WTC11 (cell line): ENCODE data around the gene PSEN2. TPM values are rescaled to one million over a fixed set of nuclear protein-coding genes. Genes with fewer than 3 reads are reported as not detected.

Experiments used
- ELF4 ChIP-seq: sonication (generic); formaldehyde crosslinking; IDR thresholded peaks from 2 replicates; pipeline ENCODE4 v1.8.1; 2022; ENCODE audit warnings: low read depth, mild to moderate bottlenecking, moderate library complexity, missing genetic modification reagents
- FOXJ3 ChIP-seq: sonication (generic); formaldehyde crosslinking; IDR thresholded peaks from 2 replicates; pipeline ENCODE4 v1.9.0; 2021; ENCODE audit warnings: missing genetic modification reagents, mild to moderate bottlenecking, borderline replicate concordance
- HMGA2 ChIP-seq: fragments of 250-450 bp; sonication (Bioruptor Pico); IDR thresholded peaks from 2 replicates; pipeline ENCODE4 v1.4.0; 2021; ENCODE audit warnings: mild to moderate bottlenecking, moderate library complexity
- MYBL2 ChIP-seq: sonication (generic); formaldehyde crosslinking; IDR thresholded peaks from 2 replicates; pipeline ENCODE4 v1.8.1; 2023; ENCODE audit warnings: mild to moderate bottlenecking, moderate library complexity, missing genetic modification reagents
- RORB ChIP-seq: fragments of 250-450 bp; sonication (Bioruptor Pico); IDR thresholded peaks from 2 replicates; pipeline ENCODE4 v1.9.0; 2021; ENCODE audit warnings: mild to moderate bottlenecking
- ZNF138 ChIP-seq: sonication (generic); formaldehyde crosslinking; conservative IDR thresholded peaks from 2 replicates; pipeline ENCODE4 v1.8.1; 2022; ENCODE audit warnings: mild to moderate bottlenecking, moderate library complexity, missing genetic modification reagents
- total RNA-seq: library from RNA; stranded (reverse); gene quantifications from 3 replicates; pipeline ENCODE4 v1.2.3, GENCODE V29; 2021
- TF ChIP-seq, protein P1 (sequence below): sonication (generic); formaldehyde crosslinking; conservative IDR thresholded peaks from 2 replicates; pipeline ENCODE4 v1.8.1; 2022; ENCODE audit warnings: mild to moderate bottlenecking, missing genetic modification reagents
- TF ChIP-seq, protein P2 (sequence below): sonication (generic); formaldehyde crosslinking; IDR thresholded peaks from 2 replicates; pipeline ENCODE4 v1.8.0; 2023; ENCODE audit warnings: mild to moderate bottlenecking, missing genetic modification reagents
- TF ChIP-seq, protein P3 (sequence below): sonication (generic); formaldehyde crosslinking; IDR thresholded peaks from 2 replicates; pipeline ENCODE4 v1.8.1; 2023; ENCODE audit warnings: mild to moderate bottlenecking, missing genetic modification reagents, borderline replicate concordance
- TF ChIP-seq, protein P4 (sequence below): sonication (generic); formaldehyde crosslinking; IDR thresholded peaks from 2 replicates; pipeline ENCODE4 v1.8.0; 2022; ENCODE audit warnings: missing genetic modification reagents
- TF ChIP-seq, protein P5 (sequence below): fragments of 250-450 bp; sonication (Bioruptor Pico); conservative IDR thresholded peaks from 2 replicates; pipeline ENCODE4 v1.9.0; 2021; ENCODE audit warnings: mild to moderate bottlenecking
- TF ChIP-seq, protein P6 (sequence below): fragments of 200-600 bp; IDR thresholded peaks from 2 replicates; pipeline ENCODE4 v1.8.0; 2022; ENCODE audit warnings: antibody characterized with exemption

Gene PSEN2
- total RNA-seq, 1 experiment from 2014 or later = 18.4 TPM

DNA sequence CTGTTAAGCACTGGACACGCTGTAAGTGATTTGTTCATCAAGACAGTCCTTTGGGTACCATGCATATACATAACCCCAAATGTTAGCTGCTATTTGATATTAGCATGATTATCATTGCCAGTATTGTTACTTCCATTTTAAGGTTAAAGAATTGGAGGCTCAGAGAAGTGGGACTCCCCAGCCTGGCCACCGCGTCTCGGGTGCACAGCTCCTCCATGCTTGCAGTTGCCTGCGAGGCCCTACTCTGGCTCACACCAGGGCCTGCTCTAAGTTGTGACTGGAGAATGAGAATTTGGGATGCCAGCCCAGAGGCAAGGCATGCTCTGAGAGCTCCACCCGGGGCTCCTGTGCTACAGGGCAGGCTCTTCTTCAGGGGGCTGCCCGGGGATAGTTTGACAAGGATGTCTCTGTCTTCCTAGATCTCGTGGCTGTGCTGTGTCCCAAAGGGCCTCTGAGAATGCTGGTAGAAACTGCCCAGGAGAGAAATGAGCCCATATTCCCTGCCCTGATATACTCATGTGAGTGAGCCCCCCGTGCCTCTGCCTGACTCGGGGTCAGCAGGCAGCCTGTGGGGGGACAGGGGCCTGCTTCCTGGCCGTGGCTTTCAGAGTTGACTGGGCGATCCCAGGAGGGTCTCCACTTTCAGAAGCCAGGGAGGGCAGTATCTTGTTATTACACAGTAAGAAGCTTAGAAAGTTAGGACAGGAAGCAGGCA lies 19.4 kb downstream of the PSEN2 start (continued):
- TF ChIP-seq, protein P1, sequence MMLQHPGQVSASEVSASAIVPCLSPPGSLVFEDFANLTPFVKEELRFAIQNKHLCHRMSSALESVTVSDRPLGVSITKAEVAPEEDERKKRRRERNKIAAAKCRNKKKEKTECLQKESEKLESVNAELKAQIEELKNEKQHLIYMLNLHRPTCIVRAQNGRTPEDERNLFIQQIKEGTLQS (CRISPR knock-in tag) = no peak
- TF ChIP-seq RORB (CRISPR knock-in tag) (no peak), MYBL2 (CRISPR knock-in tag) (no peak), ZNF138 (CRISPR knock-in tag) (no peak), ELF4 (CRISPR knock-in tag) (no peak), FOXJ3 (no peak), HMGA2 (CRISPR knock-in tag) (no peak)
- TF ChIP-seq, protein P2, sequence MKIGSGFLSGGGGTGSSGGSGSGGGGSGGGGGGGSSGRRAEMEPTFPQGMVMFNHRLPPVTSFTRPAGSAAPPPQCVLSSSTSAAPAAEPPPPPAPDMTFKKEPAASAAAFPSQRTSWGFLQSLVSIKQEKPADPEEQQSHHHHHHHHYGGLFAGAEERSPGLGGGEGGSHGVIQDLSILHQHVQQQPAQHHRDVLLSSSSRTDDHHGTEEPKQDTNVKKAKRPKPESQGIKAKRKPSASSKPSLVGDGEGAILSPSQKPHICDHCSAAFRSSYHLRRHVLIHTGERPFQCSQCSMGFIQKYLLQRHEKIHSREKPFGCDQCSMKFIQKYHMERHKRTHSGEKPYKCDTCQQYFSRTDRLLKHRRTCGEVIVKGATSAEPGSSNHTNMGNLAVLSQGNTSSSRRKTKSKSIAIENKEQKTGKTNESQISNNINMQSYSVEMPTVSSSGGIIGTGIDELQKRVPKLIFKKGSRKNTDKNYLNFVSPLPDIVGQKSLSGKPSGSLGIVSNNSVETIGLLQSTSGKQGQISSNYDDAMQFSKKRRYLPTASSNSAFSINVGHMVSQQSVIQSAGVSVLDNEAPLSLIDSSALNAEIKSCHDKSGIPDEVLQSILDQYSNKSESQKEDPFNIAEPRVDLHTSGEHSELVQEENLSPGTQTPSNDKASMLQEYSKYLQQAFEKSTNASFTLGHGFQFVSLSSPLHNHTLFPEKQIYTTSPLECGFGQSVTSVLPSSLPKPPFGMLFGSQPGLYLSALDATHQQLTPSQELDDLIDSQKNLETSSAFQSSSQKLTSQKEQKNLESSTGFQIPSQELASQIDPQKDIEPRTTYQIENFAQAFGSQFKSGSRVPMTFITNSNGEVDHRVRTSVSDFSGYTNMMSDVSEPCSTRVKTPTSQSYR (CRISPR knock-in tag) = no peak
- TF ChIP-seq, protein P3, sequence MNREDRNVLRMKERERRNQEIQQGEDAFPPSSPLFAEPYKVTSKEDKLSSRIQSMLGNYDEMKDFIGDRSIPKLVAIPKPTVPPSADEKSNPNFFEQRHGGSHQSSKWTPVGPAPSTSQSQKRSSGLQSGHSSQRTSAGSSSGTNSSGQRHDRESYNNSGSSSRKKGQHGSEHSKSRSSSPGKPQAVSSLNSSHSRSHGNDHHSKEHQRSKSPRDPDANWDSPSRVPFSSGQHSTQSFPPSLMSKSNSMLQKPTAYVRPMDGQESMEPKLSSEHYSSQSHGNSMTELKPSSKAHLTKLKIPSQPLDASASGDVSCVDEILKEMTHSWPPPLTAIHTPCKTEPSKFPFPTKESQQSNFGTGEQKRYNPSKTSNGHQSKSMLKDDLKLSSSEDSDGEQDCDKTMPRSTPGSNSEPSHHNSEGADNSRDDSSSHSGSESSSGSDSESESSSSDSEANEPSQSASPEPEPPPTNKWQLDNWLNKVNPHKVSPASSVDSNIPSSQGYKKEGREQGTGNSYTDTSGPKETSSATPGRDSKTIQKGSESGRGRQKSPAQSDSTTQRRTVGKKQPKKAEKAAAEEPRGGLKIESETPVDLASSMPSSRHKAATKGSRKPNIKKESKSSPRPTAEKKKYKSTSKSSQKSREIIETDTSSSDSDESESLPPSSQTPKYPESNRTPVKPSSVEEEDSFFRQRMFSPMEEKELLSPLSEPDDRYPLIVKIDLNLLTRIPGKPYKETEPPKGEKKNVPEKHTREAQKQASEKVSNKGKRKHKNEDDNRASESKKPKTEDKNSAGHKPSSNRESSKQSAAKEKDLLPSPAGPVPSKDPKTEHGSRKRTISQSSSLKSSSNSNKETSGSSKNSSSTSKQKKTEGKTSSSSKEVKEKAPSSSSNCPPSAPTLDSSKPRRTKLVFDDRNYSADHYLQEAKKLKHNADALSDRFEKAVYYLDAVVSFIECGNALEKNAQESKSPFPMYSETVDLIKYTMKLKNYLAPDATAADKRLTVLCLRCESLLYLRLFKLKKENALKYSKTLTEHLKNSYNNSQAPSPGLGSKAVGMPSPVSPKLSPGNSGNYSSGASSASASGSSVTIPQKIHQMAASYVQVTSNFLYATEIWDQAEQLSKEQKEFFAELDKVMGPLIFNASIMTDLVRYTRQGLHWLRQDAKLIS = no peak
- TF ChIP-seq, protein P4, sequence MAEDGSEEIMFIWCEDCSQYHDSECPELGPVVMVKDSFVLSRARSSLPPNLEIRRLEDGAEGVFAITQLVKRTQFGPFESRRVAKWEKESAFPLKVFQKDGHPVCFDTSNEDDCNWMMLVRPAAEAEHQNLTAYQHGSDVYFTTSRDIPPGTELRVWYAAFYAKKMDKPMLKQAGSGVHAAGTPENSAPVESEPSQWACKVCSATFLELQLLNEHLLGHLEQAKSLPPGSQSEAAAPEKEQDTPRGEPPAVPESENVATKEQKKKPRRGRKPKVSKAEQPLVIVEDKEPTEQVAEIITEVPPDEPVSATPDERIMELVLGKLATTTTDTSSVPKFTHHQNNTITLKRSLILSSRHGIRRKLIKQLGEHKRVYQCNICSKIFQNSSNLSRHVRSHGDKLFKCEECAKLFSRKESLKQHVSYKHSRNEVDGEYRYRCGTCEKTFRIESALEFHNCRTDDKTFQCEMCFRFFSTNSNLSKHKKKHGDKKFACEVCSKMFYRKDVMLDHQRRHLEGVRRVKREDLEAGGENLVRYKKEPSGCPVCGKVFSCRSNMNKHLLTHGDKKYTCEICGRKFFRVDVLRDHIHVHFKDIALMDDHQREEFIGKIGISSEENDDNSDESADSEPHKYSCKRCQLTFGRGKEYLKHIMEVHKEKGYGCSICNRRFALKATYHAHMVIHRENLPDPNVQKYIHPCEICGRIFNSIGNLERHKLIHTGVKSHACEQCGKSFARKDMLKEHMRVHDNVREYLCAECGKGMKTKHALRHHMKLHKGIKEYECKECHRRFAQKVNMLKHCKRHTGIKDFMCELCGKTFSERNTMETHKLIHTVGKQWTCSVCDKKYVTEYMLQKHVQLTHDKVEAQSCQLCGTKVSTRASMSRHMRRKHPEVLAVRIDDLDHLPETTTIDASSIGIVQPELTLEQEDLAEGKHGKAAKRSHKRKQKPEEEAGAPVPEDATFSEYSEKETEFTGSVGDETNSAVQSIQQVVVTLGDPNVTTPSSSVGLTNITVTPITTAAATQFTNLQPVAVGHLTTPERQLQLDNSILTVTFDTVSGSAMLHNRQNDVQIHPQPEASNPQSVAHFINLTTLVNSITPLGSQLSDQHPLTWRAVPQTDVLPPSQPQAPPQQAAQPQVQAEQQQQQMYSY (CRISPR knock-in tag) = no peak
- TF ChIP-seq, protein P5, sequence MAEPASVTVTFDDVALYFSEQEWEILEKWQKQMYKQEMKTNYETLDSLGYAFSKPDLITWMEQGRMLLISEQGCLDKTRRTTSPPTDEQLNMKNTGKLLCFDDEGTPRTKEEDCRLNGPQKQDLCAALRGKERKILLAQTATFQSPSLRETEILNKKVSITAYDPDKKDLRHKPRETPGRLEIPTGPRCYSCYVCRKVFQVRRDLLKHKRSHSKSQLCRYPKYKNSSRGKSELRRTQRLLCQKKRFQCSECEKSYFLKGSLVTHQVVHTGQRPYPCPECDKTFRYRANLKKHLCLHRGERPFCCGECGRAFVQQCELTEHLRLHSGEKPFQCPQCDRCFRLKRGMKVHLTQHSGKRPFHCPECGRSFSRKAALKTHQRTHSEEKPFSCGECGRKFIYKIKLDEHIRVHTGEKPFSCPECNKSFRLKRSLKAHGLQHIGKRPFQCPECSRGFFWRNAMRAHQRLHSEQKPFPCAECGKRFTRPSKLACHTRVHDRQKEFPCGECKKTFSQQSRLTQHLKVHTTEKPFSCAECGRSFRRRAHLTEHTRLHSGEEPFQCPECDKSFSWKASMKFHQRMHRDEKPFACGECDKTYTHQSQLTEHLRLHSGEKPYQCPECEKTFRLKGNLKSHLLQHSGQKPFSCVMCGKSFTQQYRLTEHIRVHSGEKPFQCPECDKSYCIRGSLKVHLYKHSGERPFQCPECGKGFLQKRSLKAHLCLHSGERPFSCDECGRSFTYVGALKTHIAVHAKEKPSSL = no peak
- TF ChIP-seq, protein P6, sequence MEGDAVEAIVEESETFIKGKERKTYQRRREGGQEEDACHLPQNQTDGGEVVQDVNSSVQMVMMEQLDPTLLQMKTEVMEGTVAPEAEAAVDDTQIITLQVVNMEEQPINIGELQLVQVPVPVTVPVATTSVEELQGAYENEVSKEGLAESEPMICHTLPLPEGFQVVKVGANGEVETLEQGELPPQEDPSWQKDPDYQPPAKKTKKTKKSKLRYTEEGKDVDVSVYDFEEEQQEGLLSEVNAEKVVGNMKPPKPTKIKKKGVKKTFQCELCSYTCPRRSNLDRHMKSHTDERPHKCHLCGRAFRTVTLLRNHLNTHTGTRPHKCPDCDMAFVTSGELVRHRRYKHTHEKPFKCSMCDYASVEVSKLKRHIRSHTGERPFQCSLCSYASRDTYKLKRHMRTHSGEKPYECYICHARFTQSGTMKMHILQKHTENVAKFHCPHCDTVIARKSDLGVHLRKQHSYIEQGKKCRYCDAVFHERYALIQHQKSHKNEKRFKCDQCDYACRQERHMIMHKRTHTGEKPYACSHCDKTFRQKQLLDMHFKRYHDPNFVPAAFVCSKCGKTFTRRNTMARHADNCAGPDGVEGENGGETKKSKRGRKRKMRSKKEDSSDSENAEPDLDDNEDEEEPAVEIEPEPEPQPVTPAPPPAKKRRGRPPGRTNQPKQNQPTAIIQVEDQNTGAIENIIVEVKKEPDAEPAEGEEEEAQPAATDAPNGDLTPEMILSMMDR = no peak
